T1000 (cell line): ENCODE results near the gene SYT1.
"Not testable (repeated sequence)": the region's sequence is repeated elsewhere in the genome, so short reads cannot be mapped to it uniquely, and the experiment has no call there.

Experiments used
- DNase-seq: peaks from one replicate; lab custom pipeline; 2025; ENCODE audit warnings: mixed read lengths; lab: John Stamatoyannopoulos, UW

Gene SYT1

GRCh38 chr12:79406993-79407392 is 542.4 kb downstream of the SYT1 start:
- DNase-seq: no peak

DNA sequence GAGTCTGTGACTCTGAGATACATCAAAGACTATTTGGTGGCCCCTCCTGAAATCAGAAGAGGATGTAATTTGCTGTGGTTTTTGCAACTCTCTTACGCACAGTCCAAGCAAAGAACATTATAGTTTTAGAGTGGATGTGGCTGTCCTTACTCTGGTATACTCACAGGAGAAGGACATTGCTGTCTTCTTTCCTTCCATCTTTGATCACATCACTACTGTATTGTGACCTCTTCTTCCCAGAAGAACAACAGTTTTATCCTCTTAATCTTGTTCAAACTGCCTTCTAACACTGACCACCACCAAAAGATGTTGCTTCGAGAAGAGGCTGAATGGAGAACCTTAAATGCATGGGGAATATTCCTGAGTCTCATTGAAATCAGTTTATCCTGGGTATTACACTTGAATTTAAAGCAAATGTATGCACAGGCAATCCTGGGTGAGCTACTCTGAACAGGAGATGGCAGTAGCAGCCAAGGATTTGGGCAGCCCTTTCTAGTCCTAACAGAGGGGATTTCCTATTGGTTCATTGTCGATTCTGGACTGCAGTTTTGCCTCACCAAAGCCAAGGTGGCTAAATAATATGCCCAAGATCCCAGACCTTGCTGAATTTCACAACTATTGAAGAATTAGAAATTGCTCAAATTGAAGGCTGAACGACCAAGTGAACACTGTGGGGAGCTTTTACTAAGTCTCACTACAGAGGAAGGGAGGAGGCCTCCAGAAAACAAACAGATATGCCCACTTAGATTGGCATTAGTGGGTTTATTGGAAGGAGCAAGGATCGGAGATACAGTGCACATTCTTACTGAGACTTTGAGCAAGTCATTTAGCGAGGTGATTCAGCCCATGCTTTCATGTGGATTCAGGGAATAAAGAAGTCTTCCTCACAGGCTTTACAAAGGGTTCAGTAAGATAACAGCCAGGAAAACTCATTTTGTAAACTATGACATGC is 543.4 kb downstream of the SYT1 start:
- DNase-seq: peak; percentile 42

DNA sequence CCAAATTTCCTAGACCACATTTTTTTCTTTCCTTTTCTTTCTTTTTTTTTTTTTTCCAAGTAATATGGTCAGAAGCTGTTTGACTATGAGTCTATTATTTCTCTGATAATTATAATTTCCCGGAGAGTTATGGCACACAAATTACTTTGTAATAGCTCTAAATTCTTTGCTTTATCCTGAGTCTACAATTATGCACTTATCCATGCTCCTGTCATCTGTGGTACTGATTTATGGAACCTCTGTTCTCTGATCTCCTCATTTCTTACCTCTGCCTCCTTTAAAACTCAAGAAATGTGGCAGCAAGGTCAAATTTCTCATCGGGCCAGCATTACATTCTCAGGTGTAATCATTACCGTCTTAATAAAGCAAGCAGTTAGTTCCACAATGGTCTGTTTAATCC is 544.1 kb downstream of the SYT1 start:
- DNase-seq: no peak

DNA sequence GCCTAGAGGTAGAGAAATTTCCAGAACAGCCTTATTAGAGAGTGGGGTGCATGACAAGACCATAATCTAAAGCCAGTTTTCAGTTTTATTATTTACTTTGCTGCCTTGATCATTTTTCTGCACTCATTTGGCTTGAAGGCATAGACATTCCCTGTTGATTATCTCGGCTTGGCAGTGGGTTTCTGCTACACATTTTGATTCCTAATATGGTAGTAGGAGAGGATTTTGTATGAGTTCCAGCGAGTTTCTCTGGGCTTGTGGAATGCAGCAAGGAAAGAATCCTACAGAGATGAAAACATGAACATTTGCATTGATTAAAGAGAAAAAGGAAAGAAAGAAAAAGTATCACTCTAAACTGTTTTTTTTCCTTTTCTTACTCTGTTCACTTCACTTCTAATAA is 545.0 kb downstream of the SYT1 start:
- no peak for DNase-seq

GRCh38 chr12:79411791-79412190 is 547.2 kb downstream of the SYT1 start:
- DNase-seq: no peak

DNA sequence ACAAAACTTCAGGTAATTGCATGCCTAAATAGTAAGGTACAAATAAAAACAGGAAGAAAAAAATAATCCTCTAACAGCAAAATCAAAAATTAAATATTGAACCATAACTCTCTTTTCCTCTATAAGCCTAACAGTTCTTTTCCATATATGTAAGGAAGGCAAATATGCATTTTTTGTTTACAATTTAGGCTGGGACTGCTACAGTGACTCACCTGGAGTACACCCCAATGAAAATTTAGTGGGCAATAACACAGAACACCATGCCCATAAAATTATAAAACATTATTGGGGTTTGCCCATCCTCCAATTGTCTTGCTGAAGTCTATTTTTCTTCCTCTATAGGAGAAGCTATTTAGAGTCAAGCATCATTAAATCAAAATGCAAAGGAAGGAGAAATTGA is 549.2 kb downstream of the SYT1 start:
- DNase-seq: no peak

DNA sequence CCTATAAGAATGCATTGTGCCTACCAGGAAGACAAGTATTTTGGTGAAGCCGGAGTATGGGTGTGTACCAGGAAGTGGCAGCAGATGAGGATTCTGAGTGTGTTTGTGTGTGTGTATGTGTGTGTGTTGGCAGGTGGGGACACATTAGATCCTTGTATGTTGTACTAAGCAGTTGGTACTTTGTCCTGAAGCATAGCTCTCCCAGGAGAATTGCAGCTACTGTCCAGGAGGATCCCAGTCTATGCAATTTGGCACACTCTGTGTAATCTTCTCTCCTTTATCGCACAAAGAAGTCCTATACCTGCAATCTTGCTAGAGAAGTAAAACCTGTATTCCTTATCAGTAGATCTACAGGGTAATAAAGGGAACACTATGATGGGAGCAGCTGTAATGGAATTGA is 549.7 kb downstream of the SYT1 start:
- DNase-seq: no peak

DNA sequence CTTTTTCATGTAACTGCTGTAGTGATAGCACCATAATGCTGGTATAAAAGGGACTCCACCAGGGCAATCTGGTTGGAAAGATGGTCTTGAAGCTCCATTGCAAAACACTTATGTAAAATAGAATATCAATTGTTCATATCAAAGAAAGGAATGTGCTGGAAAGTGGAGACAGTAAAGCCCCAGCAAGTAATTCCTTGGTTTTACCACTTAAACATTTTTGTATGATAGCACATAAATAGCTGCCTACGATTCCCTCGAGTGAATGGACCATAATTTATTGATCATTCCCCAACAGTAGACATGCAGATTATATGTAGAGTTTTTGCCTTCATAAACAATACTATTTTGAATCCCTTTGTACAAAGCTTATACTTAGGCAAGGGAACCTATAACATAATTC is 550.7 kb downstream of the SYT1 start:
- DNase-seq: no peak

DNA sequence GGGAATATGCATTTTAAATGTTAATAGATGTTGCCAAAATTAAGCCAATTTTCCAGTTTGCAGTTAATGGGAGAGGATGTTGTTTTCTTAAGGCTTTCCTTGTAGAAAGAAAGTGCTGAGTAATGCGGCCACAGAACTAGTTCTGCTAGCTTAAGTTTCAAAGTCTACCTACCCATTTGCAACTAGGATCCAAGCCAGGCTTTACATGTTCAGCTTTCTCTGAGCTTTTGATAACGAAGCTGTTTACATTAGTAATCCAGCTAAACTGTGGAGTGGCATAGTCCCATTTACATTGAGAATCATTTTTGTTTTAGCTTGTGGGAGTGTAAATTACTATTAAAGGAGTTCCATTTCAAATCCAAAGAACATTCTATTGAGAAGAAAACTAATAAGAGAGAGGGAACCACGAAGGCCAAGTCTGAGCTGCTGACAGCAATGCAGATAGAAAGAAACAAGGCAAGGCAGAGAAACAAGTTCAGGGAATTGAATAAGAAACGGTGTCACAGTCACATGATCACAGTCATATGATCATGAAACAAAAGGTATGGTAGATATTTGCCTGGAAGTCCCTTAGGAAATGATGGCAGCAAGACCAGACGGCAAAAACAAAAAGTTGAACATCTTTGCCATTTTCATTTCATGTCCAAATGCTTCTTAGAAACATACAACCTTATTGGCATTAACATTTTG is 551.3 kb downstream of the SYT1 start:
- DNase-seq: no peak

DNA sequence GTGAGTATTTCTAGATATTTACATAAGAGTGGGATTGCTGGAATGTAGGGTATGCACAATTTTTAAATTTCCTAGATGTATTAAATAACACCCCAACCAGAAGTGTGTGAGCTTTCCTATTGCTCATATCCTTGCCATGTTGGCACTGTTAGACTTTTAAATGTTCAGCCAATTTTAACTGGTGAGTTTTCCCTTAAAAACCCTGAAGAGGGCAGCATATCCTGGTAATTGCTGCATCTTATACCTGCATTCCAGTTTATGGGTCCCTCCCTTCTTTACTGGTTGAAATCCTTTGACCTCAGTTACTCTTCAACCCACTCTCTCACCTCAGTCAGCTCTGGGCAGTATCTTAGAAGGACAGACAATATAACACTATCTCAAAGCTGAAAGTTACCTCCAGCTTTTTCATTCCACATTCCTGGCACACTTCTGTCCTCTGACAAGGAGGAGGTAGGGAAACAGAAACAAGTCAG is 555.6 kb downstream of the SYT1 start:
- DNase-seq: no peak

- DNase-seq: no peak
Observed at GRCh38 chr12:79421236-79421740, 556.7 kb downstream of the SYT1 start.

DNA sequence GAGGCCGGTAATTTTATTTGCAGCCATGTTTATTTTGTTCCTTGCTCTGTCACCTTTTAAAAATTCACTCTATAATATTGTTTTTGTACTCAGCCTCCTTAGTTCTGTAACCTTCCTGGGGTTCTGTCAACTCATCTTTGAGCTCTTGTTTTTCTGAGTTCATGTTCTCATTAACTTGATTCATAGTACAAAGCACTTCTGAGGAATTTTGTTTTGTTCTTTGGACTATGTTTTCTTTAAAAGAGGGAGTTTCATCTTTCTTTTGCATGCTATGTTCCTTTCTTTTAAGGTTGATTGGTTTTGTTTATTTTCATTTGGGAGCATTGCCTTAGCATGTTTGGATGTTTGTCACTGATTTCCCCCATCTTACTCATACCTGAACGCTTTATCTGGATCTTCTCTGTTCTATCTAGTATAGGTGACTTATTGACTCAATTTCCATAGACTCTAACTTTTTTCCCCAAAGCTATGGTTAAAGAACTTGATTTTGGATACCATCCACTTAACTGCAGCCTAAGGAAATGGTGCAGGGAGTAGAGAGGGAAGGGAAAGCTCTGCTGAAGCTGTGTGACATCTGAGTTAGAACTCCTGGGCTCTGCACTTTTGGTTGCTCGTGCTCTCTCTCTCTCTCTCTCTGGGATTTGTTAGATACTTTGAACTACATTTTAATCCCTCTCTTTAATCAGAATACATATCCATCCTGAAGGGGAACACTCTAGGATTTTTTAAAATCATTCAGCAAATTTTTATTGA is 557.7 kb downstream of the SYT1 start:
- no peak for DNase-seq

- no peak for DNase-seq
Observed at GRCh38 chr12:79423560-79423959, 559.0 kb downstream of the SYT1 start.

- peak; percentile 11 for DNase-seq
Observed at GRCh38 chr12:79424109-79424721, 559.6 kb downstream of the SYT1 start.

GRCh38 chr12:79426121-79426520 is 561.5 kb downstream of the SYT1 start:
- DNase-seq: no peak

DNA sequence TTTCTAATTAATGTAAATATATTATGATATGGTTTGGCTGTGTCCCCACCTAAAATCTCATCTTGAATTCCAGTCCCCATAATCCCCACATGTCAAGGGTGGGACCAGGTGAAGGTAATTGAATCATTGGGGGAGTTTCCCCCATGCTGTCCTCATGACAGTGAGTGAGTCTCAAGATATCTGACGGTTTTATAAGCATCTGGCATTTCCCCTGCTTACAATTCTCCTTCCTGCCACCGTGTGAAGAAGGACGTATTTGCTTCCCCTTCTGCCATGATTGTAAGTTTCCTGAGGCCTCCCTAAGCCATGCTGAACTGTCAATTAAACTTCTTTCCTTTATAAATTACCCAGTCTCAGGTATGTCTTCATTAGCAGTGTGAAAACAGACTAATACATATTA is 562.2 kb downstream of the SYT1 start:
- not testable (repeated sequence) for DNase-seq

GRCh38 chr12:79433465-79434072 is 569.0 kb downstream of the SYT1 start:
- DNase-seq: no peak

- DNase-seq: no peak
Observed at GRCh38 chr12:79434561-79434960, 570.0 kb downstream of the SYT1 start.

- no peak for DNase-seq
Observed at GRCh38 chr12:79435742-79436141, 571.2 kb downstream of the SYT1 start.

- DNase-seq: no peak
Observed at GRCh38 chr12:79438480-79439174, 574.1 kb downstream of the SYT1 start.
